Measurements from ENCODE around the gene RAPH1. TPM values are rescaled to one million over a fixed set of nuclear protein-coding genes. Genes with fewer than 3 reads are reported as not detected.

The RAPH1 gene
- total and polyA plus RNA-seq, 9 of the 15 experiments (the other 6 are each of a cell fraction or from before 2014, with no cell fraction given): 0.07 to 0.71 (median 0.27) TPM

- TF ChIP-seq E2F3 (CRISPR knock-in tag; IDR thresholded peaks at IDR 0.05) (no peak), ZNF449 (CRISPR knock-in tag; IDR thresholded peaks at IDR 0.05) (no peak), XRCC5 (IDR thresholded peaks at IDR 0.05; ENCODE audit: low read depth, low read length) (no peak), SNAPC5 (CRISPR knock-in tag; IDR thresholded peaks at IDR 0.05) (no peak), HDAC6 (IDR thresholded peaks at IDR 0.05; ENCODE audit: low read depth, low read length) (no peak), MEIS2 (IDR thresholded peaks at IDR 0.05; ENCODE audit: partially characterized antibody) (peak; percentile 36), KLF10 (CRISPR knock-in tag; IDR thresholded peaks at IDR 0.05) (no peak), ZNF444 (CRISPR knock-in tag; IDR thresholded peaks at IDR 0.05) (no peak), NFE2 (IDR thresholded peaks at IDR 0.05; ENCODE audit: low read depth) (no peak), ZNF354B (CRISPR knock-in tag; IDR thresholded peaks at IDR 0.05) (no peak), ELF1 (tag; IDR thresholded peaks at IDR 0.05) (no peak), CBFA2T3 (IDR thresholded peaks at IDR 0.05) (peak; percentile 74), KDM1A (IDR thresholded peaks at IDR 0.05) (peak in 1 of 2 experiments; percentile 26; a peak in 1 of 4 replicates), CTCFL (IDR thresholded peaks at IDR 0.05; ENCODE audit: borderline replicate concordance, insufficient read depth, low read depth, low read length, poor library complexity, severe bottlenecking) (no peak), HBP1 (CRISPR knock-in tag; IDR thresholded peaks at IDR 0.05) (no peak), THAP7 (CRISPR knock-in tag; IDR thresholded peaks at IDR 0.05) (no peak), STAT5A (IDR thresholded peaks at IDR 0.05; ENCODE audit: borderline replicate concordance, low read length) (peak; percentile 22; the same call in 1 of the 2 replicates), TAL1 (IDR thresholded peaks at IDR 0.05) (peak; percentile 61; the same call in 1 of the 2 replicates), TCF15 (CRISPR knock-in tag; IDR thresholded peaks at IDR 0.05) (no peak), TEAD2 (tag; IDR thresholded peaks at IDR 0.05) (no peak), CREM (IDR thresholded peaks at IDR 0.05; ENCODE audit: low read depth) (no peak), KLF16 (IDR thresholded peaks at IDR 0.05) (peak; percentile 13; the same call in 1 of the 2 replicates), RBM34 (IDR thresholded peaks at IDR 0.05; ENCODE audit: borderline replicate concordance, insufficient read depth, low read length) (no peak)
Measured at GRCh38 chr2:203366639-203367466, 168.2 kb downstream of the RAPH1 start (continued).

Data from K562 (cell line).